ENCODE measurements around the gene HYAL3. TPM values are rescaled to one million over a fixed set of nuclear protein-coding genes. Genes with fewer than 3 reads are reported as not detected.

HYAL3 gene
- total and polyA plus RNA-seq, 2 of the 8 experiments (the other 6 are each of a cell fraction or from before 2014, with no cell fraction given): 3.2 to 12.2 TPM

DNA sequence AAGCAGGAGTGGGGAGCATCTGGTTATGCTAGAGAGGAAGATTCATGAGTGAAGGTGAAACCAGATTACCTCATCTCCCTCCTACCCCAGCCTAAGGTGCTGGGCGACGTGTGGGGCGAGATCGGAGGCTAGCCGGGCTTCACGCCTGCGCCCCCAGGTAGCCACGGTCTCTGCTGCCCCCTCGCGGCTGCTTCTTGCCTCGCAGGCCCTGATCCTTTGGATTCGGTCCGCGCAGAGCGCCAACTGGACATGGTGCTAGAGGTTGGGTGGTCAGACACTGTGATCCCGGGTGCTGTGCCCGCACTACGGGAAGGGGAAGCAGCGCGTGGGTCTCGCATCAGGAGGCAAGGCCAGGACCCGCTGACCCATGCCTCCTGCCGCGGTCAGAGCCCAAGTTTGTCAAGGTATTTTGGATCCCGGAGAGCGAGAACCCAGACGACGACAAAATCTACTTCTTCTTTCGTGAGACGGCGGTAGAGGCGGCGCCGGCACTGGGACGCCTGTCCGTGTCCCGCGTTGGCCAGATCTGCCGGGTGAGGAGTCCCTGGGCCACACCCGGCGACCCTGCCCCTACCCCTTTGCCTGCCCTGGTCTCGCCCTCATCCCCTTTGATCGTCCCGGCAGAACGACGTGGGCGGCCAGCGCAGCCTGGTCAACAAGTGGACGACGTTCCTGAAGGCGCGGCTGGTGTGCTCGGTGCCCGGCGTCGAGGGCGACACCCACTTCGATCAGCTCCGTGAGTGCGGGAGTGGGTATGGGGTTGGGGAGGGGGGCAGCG lies 26.1 kb downstream of the HYAL3 start (continued):
- TF ChIP-seq, protein P1, sequence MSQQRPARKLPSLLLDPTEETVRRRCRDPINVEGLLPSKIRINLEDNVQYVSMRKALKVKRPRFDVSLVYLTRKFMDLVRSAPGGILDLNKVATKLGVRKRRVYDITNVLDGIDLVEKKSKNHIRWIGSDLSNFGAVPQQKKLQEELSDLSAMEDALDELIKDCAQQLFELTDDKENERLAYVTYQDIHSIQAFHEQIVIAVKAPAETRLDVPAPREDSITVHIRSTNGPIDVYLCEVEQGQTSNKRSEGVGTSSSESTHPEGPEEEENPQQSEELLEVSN (IDR thresholded peaks at IDR 0.05): peak; percentile 25; the same call in 1 of the 2 replicates
- TF ChIP-seq RAD21 (IDR thresholded peaks at IDR 0.05 in 1 of 2, conservative IDR thresholded peaks at IDR 0.05 in 1 of 2; ENCODE audit: low read depth in 2 of 2, low read length in 2 of 2): peak; percentile 99
- 0 out of 4 replicates have a peak, but pooled peaks of 1 of the 2 experiments have one; percentile 57 for TF ChIP-seq SIN3A (conservative IDR thresholded peaks at IDR 0.05 in 1 of 2, IDR thresholded peaks at IDR 0.05 in 1 of 2; ENCODE audit: low read depth in 1 of 2, low read length in 2 of 2)
- TF ChIP-seq, protein P2, sequence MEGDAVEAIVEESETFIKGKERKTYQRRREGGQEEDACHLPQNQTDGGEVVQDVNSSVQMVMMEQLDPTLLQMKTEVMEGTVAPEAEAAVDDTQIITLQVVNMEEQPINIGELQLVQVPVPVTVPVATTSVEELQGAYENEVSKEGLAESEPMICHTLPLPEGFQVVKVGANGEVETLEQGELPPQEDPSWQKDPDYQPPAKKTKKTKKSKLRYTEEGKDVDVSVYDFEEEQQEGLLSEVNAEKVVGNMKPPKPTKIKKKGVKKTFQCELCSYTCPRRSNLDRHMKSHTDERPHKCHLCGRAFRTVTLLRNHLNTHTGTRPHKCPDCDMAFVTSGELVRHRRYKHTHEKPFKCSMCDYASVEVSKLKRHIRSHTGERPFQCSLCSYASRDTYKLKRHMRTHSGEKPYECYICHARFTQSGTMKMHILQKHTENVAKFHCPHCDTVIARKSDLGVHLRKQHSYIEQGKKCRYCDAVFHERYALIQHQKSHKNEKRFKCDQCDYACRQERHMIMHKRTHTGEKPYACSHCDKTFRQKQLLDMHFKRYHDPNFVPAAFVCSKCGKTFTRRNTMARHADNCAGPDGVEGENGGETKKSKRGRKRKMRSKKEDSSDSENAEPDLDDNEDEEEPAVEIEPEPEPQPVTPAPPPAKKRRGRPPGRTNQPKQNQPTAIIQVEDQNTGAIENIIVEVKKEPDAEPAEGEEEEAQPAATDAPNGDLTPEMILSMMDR (IDR thresholded peaks at IDR 0.05; ENCODE audit: control extremely low read depth in 1 of 3, insufficient read depth in 1 of 3, low read depth in 1 of 3, low read length in 3 of 3): peak in 2 of 3 experiments; percentile 98 to 99; a peak in 3 of 4 replicates
- no peak for TF ChIP-seq POLR2A (IDR thresholded peaks at IDR 0.05; ENCODE audit: control extremely low read depth in 1 of 2, low read depth in 2 of 2, low read length in 2 of 2)
- 0 out of 2 replicates have a peak, but pooled peaks have one; percentile 45 for TF ChIP-seq YY1 (IDR thresholded peaks at IDR 0.05; ENCODE audit: low read depth, low read length)
- TF ChIP-seq JUND (IDR thresholded peaks at IDR 0.05; ENCODE audit: low read length): peak; percentile 46; the same call in 1 of the 2 replicates
- TF ChIP-seq JUN (IDR thresholded peaks at IDR 0.05; ENCODE audit: low read depth, low read length): 0 out of 2 replicates have a peak, but pooled peaks have one; percentile 8

Data from H1 (cell line).